NCI-H1436 treated with DMSO at 0.1 percent for 48 hours (cell line): ENCODE data around the gene CHST5.

Experiments used
- DNase-seq: peaks from one replicate; lab custom pipeline; 2025; lab: John Stamatoyannopoulos, UW

The CHST5 gene

DNA sequence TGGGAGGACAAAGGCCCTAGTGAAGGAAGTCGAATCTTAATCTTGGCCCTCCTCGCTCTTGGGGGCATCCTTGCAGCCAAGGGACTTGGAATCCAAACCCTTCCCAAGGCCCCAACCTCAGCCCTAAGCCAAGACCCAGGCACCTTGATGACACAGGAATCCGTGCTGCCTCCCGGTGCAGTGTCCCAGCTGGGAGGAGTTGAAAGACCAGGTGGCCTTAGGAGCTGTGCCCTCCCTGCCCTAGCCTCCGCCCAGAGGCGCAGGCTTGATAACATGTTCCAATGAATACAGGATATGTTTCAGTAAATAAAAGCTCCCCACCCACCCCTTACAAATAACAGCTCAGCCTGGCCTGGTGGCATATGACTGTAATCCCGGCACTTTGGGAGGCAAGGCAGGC, at the start of gene CHST5:
Gene CHST5, minus strand, starts transcription at position 208 of the 400 bp plus-strand sequence. CDS start 5,724 bp downstream, outside the sequence.
- no peak for DNase-seq

DNA sequence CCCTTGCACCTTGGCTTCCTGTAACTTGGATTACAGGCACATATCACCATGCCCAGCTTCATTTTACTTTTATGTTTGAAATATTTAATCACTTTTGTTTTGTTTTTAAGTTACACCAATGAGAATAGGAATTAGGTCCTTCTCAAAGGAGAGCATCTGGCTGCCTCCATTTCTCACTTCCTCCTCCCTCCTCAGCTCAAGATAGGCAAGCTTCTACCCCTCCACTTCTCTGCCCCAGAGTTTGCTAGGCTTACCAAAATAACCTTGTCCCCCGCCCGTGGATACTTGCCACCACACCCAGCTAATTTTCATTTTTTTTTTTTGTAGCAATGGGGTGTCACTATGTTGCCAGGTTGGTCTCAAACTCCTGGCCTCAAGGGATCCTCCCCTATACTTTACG, 48.2 kb upstream of the CHST5 start:
- no peak for DNase-seq

DNA sequence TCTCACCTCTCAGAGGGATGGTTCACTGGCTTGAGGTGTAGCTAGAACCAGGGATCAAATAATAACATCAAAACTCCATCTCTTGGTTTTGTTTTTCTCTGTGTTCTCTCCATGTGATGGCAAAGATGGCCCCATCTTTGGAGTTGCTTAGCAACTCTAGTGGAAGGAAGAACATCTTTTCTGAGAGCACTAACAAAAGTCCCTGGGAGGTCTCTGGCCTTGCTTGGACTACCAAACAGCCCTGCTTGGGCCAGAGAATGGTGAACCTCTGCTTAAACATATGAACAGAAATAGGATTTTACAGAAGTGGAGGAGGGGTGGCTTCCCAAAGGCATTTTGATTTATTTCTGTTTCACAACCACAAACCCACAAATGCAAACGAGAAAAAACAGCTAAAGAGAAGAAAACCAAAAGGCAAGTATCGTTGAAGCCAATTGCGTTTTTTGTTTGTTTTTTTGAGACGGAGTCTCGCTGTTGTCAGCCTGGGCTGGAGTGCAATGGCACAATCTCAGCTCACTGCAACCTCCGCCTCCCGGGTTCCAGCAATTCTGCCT, 43.5 kb upstream of the CHST5 start:
- DNase-seq = no peak

DNA sequence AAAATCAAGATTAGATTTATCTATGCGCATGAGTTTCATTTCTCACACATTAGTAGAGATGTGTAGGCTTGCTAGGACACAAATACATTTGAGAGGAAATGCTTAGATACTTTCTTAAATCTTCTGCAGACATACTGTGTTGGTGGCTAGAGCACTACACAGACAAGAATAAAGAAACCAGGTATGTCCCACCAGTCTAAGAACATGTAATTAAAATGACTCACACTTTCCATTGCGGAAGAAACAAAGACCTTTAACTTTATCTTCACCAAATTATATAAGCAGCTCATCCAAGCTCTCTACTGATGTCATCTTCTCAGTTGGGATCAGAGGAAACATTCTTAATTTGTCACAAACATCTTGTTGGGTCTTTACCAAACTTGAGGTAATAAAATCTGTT, 42.8 kb upstream of the CHST5 start:
- no peak for DNase-seq

DNA sequence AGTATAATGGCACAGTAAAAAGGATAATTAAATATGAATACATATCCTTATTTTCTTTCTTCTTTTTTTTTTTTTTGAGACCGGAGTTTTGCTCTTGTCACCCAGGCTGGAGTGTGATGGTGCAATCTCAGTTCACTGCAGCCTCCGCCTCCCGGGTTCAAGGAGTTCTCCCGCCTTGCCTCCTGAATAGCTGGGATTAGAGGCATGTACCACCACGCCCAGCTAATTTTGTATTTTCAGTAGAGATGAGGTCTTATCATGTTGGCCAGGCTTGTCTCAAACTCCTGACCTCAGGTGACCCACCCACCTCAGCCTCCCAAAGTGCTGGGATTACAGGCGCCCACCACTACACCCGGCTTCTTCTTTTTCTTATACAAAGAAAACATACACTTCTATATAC, 42.3 kb upstream of the CHST5 start:
- DNase-seq = no peak

DNA sequence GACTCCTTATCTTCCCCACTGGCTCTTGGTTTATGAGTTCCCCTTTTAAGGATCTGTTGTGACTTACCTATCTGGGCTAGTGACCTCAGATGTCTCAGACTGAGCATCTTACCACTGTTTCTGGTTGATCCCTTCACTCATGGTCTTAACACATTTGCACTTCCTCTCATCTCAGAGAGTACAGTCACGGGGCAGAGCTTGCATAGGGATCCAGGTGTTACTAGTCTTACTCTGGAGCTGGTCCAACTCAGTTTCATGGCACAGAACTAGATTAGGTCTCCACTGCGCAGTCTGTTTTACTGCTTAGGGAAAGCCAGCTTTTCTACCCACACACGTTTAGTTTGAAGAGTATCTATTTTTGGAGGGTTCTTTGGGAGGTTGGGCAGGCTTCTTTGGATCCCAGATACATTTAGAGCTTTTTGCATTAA, 40.5 kb upstream of the CHST5 start:
- DNase-seq = no peak

DNA sequence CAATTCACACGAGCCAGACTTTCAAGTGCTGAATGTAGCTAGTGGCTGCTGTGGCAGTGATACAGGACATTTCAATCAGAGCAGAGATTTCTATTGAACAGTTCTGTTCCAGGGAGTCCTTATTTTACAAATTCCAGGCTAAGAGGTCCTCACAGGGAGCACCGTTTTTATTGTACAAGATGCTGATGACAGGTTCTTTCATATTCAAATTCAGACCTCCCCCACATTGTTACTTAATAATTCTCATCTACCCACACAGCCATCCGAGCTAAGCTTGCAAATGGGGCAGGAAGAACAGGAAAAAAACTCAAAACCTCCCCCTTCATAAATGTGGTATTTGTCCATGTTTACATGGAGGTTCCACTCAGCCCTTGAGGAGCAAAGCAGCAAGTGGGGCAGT, 40.0 kb upstream of the CHST5 start:
- DNase-seq = no peak

DNA sequence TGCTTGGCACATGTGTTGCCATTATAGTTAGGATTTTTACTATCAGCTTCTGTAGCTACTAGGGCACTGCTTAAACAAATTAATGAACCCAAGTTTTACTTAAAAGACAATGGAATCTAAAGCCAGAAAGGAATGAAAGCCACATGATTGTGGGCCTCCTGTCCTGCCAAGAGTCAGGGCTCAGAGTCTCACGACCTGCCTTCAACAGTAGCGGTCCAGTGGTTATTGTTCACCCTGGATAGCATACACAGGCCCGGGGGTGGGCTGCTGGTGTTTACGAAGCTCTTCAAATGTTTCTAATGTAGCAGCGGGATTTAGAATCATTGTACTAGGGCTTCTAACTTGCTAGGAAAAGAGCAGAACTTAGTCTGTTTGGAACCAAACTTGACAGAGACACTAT, 38.0 kb upstream of the CHST5 start:
- no peak for DNase-seq

DNA sequence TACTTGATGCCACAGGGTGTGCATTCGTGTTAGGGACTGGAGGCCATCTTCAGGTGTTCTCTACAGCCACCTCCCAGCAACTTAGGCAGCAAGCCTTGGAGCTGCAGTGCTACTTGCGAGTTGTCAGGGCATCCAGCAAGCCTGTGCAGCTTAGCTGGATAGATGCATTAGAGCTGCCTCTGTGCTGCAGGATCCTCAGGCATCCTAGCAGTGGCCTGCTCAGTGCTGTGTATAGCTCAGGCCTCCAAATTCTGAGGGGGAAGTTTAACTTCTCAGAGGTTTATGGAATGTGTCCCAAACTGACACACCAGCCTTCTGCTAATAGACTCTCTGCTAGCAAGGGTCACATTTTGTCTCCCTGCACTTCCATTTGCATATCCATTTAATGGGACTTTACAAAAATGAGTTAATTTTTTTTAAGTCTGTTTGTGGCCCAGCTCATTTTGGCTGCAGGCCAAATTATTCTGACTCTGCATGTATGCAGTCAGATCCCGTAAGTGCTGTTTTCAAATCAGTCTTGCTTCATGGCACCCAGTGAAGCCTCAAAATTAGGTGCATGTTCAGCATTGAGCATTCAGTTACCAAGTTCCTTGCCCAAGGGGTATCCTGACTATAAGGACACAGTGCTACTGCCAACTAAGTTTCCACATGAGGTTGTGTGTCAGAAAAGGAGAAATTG, 37.1 kb upstream of the CHST5 start:
- DNase-seq = no peak

DNA sequence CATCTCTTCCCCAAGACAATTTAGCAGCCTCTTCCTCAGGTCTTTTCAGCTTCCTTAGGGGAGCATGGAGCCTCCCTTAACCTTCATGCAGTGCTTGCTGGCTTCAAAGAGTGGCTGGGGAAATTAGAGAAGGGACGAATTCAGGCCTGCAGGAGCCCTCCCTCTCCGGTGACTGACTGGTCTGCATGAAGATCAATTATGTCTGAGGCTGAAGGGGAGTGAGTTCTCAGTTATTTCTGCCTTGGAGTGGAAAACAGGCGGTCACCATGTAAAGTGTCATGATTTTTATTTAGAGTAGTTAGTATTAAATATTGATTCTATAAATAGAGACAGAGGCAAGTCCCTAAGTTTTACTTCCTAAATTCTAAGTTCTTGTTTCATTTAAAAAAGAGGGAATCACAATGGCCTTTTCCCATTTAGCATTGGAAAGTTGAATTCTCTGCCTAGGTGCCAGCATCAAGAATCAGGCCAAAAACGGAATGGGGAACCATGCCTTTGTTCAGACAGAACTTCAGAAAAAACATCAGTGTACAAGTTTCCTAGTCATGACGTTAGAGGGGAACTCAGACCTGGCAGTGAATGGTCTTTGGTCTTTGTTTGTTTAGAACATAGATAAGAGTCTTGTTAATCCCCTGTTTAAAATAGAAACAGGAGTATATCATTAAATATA, 34.6 kb upstream of the CHST5 start:
- no peak for DNase-seq

DNA sequence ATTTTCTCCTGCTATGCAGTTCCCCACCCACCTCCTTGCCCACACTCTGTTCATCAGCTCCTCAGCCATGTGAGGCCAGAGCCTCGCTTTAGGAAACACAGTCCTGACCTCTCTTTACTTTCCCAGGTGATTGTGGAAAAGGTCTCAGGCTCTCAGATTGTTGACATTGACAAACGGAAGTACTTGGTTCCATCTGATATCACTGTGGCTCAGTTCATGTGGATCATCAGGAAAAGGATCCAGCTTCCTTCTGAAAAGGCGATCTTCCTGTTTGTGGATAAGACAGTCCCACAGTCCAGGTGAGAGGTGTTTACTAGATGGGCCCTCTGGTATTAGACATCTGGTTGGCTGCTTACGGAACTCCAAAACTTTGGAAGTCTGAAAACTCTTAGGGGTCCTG, 32.0 kb upstream of the CHST5 start:
- DNase-seq = no peak

DNA sequence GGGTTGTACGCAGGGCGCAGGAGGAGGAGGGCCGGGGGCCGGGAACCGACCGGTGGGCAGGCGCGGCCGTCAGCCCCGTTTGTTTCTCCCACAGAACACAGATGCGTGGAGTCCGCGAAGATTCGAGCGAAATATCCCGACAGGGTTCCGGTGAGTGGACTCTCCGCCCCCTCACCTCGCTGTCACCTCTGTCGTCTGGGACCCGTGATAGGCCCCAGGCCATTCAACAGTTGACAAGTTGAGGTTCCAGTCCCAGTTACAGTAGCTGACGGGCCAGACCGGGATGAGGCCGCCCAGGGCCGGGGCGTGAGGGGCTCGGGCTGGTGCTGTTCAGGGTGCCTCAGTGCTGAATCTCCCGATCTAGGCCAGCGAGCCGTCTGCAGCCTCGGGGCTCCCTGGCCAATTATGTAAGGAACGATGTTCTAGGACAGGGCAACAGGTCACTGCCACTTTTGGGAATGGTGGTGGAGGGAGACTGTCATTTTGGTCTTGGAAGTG, 30.9 kb upstream of the CHST5 start:
- no peak for DNase-seq

DNA sequence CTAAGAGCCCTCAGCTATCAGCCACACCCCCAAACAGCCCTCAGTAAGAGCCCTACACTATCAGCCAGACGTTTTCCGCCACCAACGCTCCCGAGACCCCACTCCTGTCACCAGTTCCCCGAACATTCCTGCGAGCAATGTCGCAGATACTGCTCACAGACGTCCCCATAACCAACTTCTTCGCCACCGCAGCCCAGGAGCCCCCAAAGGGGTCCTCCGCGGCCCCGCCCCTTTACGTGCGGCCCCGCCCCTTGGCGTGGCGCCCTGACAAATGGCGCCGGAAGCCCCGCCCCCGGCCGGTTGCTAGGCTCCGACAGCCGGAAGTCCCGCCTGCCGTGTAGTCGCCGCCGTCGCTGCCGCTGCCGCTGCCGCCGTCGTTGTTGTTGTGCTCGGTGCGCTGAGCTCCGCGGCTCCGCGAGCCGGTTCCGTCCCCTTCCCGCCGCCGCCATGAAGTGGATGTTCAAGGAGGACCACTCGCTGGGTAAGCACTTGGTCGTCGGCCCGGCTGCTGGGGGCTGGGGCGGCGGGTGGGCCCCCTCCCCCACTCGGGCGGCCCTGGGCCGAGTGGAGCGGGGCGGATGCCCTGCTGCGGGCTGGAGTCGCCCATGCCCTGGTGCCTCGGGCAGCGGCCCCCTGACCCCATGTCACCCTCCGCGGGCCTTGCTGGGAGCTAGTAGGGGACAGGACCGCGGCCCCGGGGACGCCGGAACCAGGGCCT, 30.3 kb upstream of the CHST5 start, which contains the start of gene GABARAPL2:
Gene GABARAPL2, plus strand, starts transcription at position 340 of the 718 bp plus-strand sequence. Its CDS starts 108 bp downstream, at position 448.
- no peak for DNase-seq

DNA sequence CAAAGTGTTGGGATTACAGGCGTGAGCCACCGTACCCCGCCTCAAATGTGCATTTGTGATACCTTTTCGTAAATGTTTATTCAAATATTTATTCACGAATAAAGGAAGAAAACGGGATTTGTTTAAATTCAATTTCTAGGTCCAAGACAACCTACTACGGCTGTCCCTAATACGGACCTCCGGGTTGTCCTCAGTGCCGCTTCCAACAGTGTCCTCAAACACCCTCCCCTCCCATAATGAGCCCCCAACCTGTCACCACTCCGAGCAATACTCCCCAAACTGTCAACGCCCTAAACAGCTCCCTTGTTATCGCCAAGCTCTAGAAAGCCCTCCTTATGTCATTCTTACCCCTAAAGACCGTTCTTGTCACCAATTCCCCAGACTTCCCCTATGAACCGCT, 29.7 kb upstream of the CHST5 start:
- DNase-seq = no peak

DNA sequence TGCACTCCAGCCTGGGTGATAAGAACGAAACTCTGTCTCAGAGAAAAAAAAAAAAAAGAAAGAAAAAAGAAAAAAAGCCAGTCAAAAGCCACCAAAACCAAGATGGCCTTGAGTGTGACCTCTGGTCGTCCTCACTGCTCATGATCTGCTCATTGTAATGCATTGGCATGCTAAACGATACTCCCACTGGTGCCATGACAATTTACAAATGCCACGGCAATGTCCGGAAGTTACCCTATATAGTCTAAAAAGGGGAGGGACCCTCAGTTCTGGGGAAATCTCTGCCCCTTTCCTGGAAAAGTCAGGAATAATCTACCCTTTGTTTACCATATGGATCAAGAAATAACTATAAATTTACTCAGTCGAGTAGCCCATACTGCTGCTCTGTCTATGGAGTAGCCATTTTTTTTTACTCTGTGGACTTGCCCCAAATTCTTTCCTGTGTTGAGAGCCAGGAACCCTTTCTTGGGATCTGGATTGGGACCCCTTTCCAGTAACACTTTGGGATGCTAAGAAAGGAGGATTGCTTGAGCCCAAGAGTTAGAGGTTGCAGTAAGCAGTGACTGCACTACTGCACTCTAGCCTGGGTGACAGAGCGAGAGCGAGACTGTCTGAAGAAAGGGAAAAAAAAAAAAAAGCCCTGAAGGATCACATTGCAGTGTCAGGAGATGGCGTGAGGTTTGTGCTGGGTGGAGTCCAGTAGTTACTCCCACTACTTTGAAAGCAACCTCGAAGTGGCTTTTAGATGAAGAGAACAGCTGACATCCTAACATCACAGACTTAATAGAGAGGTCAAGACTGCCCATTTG, 23.9 kb upstream of the CHST5 start:
- no peak for DNase-seq

DNA sequence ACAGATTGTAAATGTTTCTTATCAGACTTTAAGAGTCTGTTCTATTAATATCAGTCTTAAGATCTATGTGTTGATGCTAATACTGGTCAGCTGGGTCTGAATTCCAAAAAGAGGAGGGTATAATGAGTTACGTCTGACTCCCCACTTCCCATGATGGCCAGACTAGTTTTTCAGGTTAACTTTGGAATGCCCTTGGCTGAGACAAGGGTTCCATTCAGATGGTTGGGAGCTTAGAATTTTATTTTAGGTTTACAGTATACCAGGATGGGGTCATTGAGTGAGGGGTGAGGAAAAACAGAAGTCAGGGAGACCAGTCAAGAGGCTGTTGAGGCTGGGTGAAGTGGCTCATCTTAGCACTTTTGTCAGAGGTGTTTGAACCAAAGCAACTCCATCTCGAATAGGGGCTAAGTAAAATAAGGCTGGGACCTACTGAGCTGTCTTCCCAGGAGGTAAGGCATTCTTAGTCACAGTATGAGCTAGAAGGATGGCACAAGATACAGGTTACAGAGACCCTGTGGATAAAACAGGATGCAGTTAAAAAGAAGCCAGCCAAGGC, 23.0 kb upstream of the CHST5 start:
- DNase-seq = no peak

DNA sequence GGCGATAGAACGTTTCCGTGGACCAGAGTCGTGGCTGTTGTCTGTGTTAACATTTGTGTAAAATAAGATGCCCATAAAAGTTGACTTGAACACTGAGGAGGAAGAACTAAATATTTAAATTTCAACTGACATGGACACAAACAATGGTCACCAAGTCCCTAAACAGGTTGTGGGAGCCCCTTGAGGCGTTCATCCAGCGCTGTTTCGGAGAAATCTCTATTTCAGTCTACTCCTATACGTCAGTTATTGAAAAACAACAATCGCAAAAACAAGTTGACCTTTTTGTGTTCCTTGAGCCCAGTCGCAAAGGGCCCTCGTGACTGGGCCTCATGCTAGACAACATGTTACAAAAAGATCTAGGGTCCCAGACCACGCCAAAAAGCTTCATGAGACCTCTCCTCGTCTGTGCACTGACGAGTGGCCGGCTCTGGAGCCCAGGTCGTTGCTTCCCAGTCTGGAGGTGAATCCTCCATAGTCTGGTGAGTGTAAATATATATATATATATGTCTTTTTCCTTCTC, 20.6 kb upstream of the CHST5 start:
- DNase-seq = no peak

DNA sequence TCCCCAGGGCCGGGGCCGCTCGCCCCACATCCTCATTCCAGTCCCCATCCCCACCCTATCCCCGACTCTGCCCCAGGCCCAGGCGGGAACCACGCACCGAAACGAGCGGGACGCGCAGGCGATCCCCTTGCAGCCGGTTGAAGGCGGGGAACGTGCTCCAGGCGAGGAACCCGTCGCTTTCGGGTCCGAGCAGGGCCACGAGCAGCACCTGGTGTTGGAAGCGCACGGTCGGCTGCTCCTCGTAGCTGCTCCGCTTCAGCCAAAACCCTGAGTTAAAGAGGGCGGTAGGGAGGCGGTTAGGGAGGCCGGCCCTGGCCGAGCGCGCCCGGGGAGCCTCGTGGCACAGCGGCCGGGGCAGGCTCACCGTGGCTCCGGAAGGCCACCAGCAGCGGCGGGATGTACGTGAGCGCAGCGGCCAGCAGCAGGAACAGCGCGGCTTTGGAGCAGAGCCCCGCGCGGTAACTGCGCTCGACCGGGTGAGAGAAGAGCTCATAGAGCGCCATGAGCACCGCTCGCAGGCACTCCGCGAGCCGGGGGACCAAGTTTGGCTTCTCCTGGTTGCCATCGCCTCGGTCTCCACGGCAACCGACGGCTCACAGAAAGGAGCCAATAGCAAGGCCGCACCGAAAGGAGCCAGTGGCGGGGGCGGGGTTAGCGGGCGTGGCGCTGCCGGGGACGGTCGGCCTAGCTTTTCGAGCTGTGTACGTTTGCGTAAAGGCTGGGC, 20.0 kb upstream of the CHST5 start, which contains the start of gene TMEM231:
Gene TMEM231, minus strand, starts transcription at position 546 of the 724 bp plus-strand sequence. Its CDS starts 43 bp downstream, at position 503.
- peak; percentile 59 for DNase-seq

DNA sequence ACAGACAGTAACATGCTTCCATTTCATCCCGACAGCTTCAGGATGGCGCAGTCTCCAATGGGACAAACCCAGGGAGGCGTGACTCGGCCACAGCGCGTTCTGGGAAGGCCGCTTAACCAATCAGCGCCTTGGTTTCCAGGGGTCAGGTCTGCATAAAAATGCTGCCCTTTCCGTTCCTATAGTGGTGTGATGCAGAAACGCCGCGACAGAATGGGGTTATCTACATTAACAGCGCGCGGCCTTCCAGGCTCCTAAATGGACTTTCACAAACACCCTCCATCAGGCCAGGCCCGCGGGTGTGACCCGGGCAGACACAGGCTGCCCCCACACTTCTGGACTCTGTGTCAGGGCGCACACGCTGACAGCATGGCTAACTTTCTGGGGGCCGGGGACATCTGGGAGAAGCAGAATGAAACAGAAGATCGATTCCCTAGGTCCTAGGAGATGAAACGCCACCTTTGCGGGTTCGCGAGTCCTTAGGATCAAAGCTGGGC, 19.4 kb upstream of the CHST5 start:
- DNase-seq = no peak

DNA sequence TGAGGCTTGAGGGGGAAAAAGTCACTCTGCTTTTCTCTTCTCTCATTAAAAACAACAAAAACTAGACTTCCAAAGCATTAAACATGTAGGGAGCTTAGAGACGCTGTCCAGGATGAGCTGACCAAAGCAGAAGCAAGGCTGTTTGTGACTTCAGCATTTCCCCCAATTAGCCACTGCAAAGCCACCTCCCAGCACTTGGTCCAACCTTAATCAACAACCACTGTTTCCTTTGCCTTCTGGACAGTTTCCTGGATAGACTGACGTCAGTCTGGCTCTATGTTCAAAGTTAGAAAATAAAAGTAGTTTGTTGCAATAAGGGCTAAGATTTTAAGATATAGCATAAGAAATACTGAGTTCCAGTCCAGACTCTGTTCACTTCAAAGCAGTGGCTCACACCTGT, 17.0 kb upstream of the CHST5 start:
- no peak for DNase-seq
